Left cardiac atrium (tissue), 4 donors: Measurements from ENCODE around the gene SLX4IP. TPM values are rescaled to one million over a fixed set of nuclear protein-coding genes. Genes with fewer than 3 reads are reported as not detected.
"Not testable (repeated sequence)": the region's sequence is repeated elsewhere in the genome, so short reads cannot be mapped to it uniquely, and the experiment has no call there.

Experiments used
- ATAC-seq, 2 donors: fragments of 200-7000 bp; cut with Tn5 transposase; one replicate each; pipeline ENCODE4 v1.9.1; 2020; ENCODE audit warnings: mild to moderate bottlenecking in 2 of 2, moderate library complexity in 2 of 2
- DNase-seq: peaks from one replicate; pipeline ENCODE4 v3.0.0-alpha.2; 2020
- intact Hi-C, 2 donors: fragments of 100-400 bp; cut with DNase I; formaldehyde crosslinking; loops; one replicate each; pipeline versions ENCODE4 v1.14.1 to v1.15.1; 2022 to 2023
- long read RNA-seq: library from polyadenylated mRNA; unstranded; transcript quantifications from one replicate; pipeline ENCODE4 v2.0.0, GENCODE V29; 2021
- total RNA-seq, 2 donors: library from RNA; stranded (reverse); fragmentation: NEBNext Ultra II Directional; extraction: Animal tissue kit (Norgen Biotek cat#: 25700); gene quantifications; one replicate each; pipeline ENCODE4 v1.2.1, GENCODE V29; 2021
- donor health status: DM: no; HTN: yes; CAD: no.
- donor health status: DM: no; HTN: yes; CAD: no; lungs with severe emphysema.
- donor health status: DM: yes; HTN: yes; CAD: no.
- donor health status: Dilated cardiomyopathy.

The SLX4IP gene
- 1 to 10 TPM; 1.7 to 3.1 TPM for total RNA-seq
- long read RNA-seq, full-length matches to known transcripts, result 1 of 2 reads
- long read RNA-seq, partial matches to known transcripts, result 0 of 2 reads
- long read RNA-seq, other reads (novel, unspliced or antisense), result 1 of 2 reads

DNA sequence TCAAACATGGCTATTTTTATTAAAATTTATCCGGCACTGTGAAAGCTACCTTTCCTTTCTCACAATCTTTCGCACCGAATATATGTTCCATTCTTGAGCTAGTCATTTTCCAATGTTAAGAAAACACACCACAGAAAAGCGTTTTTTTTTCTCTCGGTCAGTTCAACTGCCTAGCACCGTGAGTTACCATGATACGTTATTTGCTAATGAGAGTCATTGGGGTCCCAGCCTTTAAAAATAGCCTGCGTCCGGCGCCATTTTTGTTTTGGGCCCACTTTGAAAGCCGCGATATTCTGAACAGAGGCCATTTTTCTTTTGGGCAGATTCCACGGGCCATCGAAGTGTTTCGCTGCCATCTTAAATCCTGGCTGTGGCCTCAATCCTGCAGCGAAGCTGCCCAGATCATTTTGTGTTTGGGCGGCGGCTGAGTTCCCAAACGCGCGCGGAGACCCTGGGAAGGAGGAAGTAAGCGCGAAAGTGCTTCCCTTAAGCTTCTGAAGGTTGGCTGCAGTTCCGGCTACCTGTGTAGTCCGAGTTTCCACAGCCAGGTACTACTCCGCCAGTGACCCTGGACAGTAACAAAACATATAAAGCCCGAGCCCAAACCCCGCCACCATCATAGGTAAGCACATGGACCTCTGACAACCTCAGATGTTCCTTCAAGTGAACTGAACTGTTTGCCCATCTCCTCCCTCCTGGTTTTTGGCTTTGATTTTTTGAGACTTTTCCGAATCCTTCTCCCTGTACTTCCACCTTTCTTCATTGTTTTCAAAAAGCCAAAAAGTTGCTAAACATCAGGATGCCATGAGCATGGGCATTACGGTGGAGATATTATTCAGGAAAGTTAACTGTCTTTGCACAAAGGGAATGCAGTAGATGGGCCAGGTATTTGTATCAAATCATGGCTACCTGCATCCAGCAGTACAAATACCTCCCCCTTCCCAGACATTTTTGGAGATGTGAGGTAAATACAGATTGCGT lies at the start of gene SLX4IP:
Gene SLX4IP, plus strand, starts transcription at position 474 of the 981 bp plus-strand sequence. CDS start 22,900 bp downstream, outside the sequence.
- intact Hi-C loops, result loop anchor here in 1 of 2 donors (10.0 kb wide), 1 partner anchor 1460 kb away; no protein-coding TSS in a partner anchor
- DNase-seq (peak; percentile 92), ATAC-seq (peak; percentile 83 to 88)

DNA sequence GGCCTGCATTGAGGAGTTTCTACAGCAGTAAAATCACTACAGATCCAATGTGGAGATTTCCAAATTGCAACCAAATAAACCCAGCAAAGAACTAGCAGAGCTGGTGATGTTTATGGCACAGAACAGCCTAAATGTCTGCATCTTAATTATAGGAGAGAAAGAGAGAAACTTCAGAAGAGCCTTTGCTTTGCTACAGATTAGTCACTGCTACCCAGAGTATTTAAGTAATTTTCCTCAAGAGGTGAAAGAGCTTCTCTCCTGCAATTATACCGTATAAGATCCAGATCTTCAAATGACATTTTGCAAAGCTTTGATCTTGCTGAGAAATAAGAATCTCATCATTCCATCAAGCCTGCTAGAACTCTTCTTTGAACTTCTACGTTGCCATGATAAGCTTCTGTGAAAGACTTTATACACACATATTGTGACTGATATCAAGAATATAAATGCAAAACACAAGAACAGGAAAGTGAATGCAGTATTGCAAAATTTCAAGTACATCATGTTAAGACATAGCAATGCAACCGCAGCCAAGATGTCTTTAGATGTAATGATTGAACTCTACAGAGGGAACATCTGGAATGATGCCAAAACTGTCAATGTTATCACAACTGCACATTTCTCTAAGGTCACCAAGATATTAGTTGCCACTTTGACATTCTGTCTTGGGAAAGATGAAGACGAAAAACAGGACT lies 49.1 kb upstream of the SLX4IP start:
- no peak for DNase-seq
- no peak for ATAC-seq
- intact Hi-C loops, result no loop called here

DNA sequence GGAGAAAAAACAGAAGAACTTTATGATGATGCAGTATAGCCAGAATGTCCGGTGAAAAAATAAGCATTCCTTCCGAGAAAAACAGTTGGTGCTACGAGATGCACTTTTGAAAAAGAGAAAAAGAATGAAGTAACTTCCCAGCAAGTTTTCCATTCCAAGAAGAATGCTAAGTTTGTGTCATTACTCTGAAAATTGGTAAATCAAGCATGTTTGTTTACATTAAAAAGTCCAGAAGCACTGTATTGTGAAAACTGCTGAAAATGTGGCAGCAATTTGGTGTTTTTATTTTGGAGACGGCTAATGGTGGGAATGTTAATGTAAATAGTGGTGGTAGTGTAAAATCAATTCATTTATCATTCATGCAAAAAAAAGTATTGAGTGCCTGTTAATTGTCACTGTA lies 47.4 kb upstream of the SLX4IP start:
- DNase-seq (no peak), ATAC-seq (no peak)
- intact Hi-C loops, result no loop called here

DNA sequence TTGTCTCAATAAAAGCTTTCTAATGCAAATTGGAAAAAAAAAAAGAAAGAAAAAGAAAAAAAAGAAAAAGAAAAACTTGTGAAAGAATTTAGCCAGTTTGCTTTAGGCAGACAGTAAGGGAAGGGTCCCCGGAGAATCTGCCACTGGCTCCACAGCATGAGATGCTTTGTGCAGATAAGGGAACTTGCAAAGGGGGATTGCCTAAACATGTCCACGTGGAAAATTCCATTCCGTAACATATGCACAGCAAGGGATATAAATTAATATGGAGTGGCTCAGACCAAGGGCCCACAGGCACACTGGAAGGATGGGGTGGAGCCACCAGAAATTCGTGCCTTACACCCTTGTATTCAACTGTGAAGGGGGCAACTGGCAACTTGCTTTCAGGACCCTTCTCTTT lies 46.5 kb upstream of the SLX4IP start:
- intact Hi-C loops, result no loop called here
- DNase-seq (no peak), ATAC-seq (no peak)

DNA sequence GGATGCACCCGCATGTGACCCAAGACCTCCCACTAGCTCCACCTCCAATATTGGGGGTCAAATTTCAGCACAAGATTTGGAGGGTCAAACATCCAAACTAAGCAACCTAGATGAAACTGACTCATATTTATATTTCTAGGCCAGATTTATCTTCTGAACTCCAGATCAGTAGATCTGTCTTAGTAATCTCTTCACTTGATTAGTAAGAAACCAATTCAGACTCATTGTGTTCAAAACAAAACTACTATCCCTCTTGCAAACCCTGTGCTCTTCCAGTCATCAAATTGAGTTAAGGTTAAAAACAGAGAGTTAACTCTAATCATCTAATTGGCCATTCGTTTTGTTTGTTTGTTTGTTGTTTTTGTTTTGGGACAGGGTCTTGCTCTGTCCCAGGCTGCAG lies 44.4 kb upstream of the SLX4IP start:
- DNase-seq, result no peak
- no peak for ATAC-seq
- intact Hi-C loops, result no loop called here

DNA sequence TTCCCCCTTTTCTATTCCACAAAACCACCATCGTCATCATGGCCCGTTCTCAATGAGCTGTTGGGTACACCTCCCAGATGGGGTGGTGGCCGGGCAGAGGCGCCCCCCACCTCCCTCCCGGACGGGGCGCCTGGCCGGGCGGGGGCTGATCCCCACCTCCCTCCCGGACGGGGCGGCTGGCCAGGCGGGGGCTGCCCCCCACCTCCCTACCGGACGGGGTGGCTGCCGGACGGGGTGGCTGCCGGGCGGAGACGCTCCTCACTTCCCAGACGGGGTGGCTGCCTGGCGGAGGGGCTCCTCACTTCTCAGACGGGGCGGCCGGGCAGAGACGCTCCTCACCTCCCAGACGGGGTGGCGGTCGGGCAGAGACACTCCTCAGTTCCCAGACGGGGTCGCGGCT lies 40.4 kb upstream of the SLX4IP start:
- ATAC-seq, intact Hi-C loops, DNase-seq: not testable (repeated sequence)

DNA sequence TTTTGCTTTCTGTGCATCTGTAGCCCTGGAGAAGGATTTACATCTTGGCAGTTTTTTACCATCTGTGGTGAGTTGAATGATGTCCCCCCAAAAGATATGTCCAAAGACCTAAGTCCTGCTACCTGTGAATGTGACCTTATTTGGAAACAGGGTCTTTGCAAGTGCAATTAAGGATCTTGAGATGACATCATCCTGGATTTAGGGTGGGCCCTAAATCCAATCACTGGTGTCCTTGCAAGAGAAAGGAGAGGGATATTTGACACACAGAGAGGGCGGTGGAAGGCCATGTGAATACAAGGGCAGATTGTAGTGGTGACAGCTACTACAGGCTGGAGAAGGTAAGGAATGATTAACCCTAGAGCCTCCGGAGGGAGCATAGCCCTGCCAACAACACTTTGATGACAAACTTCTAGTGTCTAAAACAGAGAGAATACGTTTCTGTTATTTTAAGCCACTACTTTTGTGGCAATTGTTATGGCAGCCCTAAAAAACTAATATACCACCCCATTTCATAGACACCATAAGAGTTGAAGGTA lies 36.2 kb upstream of the SLX4IP start:
- DNase-seq, result no peak
- intact Hi-C loops, result no loop called here
- no peak for ATAC-seq

DNA sequence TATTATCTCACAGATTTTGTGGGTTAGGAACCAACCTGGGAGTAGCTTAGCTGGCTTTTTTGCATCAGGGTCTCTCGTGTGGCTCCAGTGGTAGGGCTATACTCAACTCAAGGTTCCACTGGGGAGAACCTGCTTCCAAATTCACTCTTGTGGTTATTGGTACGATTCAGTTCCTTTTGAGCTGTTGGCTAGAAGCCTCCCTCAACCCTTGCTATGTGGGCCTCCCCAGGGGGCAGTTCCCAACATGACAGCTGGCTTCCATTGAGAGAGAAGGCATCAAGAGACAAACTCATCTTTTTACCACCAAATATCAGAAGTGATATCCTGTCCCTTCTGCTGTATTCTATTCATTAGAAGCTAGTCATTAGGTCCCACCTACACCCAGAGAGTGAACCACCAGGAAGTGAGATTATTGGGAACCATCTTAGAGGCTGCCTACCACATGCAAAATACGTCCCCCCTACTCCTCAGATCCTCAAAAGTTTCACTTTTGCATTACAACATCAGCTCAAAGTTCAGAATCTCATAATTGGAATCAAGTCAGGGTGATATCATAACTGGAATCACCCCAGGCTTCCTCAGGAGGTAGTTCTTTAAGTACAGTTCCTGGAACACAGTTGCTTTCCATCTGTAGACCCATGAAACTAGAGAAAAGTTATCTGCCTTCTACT lies 32.0 kb upstream of the SLX4IP start:
- no peak for ATAC-seq
- DNase-seq, result no peak
- intact Hi-C loops, result no loop called here

DNA sequence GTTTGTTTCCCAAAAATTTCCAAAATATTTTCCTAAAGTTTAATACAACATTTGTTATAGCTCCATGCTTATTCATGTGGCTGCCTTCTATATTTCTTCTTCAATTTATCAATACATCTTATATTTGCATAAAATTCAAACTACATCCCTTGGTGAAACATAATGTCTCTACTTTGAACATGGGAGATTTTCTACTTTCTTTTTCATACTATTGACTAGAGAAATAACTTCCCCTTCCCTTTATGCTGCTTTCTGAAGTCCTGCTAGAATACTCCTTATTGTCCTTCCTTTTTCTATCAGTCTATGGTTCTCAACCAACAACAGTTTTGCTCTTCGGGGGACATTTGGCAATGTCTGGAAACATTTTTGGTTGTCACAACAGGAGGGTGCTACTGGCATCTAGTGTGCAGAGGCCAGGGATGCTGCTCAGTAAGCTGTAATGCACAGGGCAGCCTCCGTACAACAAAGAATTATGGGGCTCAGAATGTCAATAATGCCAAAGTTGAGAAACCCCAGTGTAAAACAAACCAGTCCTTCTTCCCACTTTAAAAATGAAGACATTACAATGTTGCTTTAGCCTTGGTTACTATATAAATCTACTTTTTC lies 31.0 kb upstream of the SLX4IP start:
- DNase-seq (no peak), ATAC-seq (no peak)
- intact Hi-C loops, result no loop called here

DNA sequence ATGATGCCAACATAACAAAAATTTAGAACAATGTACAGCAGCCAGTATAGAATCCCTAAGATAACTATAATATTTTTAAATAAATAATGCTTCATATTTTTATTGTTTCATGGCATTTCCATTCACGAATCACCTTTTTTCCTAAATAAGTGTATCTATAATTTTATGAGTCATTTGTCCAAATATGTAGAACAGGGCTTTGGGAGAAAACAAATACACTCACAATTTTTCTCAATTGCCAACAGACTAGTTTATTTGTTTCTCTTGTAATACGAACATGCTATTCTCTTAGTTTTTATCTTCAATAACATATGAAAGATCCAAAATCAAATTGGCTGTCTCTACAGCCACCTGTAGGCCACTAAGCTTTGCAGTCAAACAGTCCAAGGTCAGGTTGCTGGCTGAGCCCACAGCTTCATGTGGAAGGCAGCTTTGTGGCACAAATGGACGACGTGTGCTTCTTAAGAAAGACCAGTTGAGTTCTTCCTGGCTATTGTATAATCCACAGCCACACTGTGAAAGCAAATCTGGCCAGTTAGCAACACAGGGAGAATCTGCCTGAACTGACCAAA lies 30.1 kb upstream of the SLX4IP start:
- intact Hi-C loops, result no loop called here
- ATAC-seq, result no peak

DNA sequence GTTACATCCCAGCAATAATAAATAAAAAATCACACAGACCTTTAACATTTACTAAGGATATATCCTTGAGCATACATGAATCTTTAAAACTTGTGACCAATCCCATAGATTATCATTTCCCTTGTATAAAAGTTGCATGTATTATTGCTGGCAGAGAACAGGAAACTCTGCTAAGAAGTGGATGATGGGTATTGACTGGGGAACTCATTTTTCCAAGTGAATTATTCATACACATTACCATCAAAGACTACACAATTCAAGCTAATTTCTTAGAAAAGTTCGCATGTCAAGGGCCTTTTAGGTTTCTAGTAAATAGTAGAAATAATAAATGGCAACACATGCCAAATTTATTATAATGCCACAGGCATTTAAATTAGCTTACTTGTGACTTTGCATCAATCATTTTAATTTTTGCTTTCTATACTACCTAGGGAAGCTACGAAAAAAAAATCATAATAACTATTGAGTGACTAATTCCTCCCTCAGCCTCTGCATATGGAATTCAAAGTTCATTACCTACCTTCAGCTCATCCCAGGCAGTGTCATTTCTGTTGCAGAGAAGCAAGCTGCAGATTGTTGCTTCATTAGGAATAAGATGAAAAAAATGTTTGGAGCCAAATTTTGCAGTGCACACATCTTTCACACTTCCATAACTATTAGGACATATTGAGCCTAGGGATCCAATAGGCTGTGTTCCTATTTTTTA lies 26.8 kb upstream of the SLX4IP start:
- DNase-seq (no peak), ATAC-seq (no peak)
- intact Hi-C loops, result no loop called here

More for the DNA sequence above, 30.1 kb upstream of the SLX4IP start:
- DNase-seq, result no peak

DNA sequence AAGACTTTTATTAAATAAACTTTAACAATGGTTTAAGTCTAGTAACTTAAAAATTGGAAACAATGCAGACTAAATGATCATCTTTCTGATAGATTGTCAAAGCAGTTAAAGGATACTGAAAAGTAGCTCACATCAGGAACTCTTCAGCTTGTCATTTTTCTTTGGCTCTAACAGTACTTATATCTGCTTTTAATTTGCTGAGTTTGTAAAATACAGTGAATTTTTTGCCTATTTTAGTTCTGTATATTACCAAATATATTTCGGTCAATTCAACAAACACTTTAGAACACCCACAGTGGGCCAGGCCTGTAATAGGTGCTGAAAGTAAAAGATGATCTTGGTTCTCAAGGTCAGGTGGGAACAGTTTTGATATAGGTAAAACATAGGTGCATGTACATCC lies 23.4 kb upstream of the SLX4IP start:
- ATAC-seq, result no peak
- no peak for DNase-seq
- intact Hi-C loops, result no loop called here

DNA sequence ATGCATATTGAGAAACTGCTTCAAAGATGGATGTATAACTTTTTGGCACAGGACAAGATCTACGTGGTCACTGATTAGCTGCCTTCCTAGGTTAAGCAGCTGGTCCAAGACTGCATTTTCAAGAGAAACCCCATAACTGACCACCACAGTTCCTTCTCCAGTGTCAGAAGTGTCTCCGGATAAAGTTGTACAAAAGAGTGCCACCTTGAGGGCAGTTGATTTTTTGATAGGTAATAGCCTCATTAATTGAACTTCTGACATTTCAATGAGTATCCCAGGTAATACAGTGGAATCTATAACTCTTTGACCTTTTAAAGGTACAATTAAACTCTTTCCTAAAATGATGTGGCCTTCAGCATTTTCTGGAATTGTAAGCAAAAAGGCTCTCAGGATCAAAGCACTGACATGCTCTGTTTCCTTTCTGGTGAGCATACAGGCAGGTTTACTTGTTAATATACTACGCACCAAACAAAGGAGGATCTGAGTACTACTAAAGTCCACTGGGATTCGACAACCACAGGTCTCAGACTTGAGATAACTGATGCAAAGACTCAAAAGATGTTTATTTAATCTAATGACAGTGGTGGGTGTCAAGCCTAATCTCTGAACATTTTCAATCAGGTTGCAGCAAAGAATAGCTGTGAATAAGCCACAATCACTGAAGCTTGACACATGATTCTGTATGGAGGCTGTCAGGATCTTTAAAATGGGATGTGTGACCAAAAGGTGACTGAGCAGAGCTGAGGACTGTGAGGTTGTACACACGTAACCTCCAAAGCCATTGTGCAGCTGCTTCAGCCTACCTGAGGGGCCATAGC lies 22.3 kb upstream of the SLX4IP start:
- no peak for DNase-seq
- intact Hi-C loops, result no loop called here
- no peak for ATAC-seq

DNA sequence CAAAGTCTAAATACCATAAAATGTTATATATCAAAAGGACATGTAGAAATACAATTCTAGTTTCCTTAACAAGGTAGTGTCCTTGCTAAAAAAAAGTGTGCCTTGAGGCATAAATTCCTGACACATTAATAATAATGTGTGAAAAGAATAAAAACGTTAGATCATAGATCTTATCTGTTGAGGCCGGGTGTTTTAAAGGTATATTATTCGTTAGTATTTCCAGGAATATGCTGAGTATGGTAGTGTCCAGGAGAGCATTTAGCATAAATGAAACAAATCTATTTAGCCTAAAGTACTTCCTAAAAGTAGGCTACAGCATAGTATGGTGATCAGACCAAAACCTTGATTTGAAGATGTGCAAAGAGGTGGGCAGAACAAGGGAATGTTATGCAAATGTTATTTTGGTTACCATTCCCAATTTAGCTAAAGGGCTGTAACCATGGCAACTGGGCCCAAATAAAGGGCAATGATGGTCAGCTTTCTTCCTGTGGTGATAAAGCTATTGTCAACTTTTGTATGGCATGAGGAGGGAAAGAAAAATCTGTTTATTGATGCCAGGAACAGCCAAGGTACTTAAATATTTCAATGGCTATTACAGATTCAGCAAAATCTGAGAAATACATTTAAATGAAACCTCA lies 20.0 kb upstream of the SLX4IP start:
- no peak for DNase-seq

DNA sequence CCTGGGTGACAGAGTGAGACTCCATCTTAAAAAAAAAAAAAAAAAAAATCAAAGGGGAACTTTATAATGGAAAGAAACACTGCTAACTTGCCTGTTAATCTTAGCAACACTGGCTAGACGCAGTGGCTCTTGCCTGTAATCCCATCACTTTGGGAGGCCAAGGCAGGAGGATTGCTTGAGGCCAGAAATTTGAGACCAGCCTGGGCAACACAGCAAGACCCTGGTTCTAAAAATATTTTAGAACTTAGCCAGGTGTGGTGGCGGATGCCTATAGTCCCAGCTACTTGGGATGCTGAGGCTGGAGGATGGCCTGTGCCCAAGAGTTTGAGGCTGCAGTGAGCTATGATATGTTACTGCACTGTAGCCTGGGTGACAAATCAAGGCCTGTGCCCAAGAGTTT lies 17.9 kb upstream of the SLX4IP start:
- intact Hi-C loops, ATAC-seq, DNase-seq: not testable (repeated sequence)

More for the DNA sequence above, 20.0 kb upstream of the SLX4IP start:
- intact Hi-C loops, result no loop called here
- no peak for ATAC-seq

DNA sequence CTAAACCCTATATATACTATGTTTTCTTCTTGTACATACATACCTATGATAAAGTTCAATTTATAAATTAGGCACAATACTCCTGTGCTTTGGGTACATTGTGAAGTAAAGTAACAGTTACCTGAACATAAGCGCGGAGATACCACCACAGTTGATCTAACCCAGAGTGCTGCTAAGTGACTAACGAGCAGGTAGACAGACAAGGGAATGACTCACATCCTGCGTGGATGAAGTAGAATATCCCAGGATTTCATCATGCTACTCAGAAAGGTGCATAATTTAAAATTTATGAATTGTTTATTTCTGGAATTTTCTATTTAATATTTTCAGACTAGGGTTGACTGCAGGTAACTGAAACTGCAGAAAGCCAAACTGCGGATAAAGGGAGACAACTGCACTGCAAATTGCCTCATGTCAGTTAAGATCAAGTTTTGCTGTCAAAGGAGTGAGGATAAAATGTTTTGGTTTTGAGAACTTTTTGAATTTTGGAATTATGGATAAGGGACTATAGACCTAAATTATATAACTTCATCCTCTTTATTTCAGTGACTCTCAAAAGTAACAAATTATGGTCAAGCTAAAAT lies 15.5 kb upstream of the SLX4IP start:
- intact Hi-C loops, result loop anchor here (10.0 kb wide), 2 partner anchors 325 to 445 kb away; no protein-coding TSS in a partner anchor
- DNase-seq (no peak), ATAC-seq (no peak)
